Stimulated activated CD8-positive, alpha-beta memory T cell treated with anti-CD3 and anti-CD28 coated beads, Interleukin-7, amount 100 ng/mL, for 24 hours (primary cell): ENCODE data around the gene MACROD1.

Source experiments
- DNase-seq: peaks from one replicate; pipeline ENCODE4 v3.0.0-alpha.2; 2020; ENCODE audit warnings: low read depth

Gene MACROD1

DNA sequence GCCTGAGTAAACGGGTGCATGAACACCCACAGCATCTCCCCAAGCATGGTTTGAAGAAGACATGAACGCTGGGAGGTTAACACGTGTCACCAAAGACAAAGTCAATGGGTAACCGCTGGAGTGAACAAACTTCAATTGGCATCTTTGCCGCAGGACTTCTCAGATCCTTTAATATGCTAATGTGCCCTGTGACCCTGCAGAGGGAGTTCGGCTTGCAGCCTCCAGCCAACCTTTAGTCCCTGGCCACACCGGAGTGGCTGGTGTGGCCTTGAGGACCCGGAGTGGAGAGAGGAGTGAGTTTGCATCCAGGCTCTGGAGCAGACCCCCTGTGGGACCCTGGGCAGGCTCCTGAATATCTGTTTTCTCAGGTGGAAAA lies 73.2 kb downstream of the MACROD1 start:
- no peak for DNase-seq

DNA sequence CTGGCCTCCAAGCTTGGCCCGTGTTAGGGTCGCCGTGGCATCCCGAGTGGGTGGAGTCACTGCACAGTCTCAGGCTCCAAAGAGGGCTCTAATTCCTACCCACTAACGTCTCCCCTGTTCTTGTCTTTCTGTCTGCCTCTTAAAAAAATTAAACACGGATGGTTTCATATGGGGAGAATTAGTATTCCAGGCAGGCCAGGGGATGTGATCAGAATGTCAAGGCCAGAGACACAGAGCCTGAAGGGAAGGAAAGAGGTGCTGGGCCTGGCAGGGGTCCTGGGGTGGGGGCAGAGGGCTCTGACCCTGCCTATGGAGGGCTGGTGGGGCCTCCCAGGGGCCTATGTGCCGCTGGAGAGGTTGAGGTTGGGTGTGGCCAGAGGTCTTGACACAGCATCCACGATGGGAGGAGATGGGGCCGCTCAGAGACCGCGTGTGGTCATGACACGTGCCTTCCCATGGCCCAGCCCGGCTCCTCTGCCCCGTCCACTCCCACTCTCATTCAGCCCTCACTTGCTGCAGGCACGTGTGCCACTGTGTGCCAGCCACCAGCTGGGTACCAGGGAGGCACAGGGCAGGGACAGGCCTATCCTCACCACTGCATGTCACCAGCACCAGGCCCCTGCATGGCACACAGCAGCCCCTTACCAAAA lies 73.7 kb downstream of the MACROD1 start:
- DNase-seq = no peak

DNA sequence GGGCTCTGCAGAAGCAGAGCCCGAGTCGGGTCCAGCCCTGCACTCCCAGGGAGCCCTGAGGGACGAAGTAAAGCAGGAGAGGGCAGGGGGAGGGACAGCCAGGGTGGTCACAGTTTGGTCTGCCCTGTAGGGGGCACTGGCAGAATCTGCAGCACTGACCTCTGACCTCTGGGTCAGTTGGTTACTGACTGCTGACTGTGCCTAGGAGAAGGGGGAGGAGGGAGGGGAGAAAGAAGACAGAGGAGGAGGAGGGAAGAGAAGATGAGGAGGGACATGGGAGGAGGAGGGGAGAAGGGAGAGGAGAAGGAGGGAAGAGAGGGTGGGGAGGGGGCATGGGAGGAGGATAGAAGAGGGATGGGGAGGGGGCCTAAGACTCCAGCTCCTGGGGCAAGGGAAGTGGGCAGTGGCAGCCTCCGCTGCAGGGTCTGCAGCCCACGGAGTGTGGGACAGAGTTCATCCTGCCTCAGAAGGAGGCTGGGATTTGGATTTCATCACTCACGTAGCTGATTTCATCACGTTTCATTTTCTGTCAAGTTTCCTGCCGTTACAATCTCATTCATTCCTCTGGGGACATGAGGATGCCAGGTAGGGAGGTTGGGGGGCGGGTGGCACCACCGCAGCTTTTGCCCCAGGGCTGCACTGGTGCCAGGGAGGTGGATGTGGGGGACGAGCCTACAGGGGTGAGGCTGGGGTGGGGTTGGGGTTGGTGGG lies 75.0 kb downstream of the MACROD1 start:
- DNase-seq = no peak

DNA sequence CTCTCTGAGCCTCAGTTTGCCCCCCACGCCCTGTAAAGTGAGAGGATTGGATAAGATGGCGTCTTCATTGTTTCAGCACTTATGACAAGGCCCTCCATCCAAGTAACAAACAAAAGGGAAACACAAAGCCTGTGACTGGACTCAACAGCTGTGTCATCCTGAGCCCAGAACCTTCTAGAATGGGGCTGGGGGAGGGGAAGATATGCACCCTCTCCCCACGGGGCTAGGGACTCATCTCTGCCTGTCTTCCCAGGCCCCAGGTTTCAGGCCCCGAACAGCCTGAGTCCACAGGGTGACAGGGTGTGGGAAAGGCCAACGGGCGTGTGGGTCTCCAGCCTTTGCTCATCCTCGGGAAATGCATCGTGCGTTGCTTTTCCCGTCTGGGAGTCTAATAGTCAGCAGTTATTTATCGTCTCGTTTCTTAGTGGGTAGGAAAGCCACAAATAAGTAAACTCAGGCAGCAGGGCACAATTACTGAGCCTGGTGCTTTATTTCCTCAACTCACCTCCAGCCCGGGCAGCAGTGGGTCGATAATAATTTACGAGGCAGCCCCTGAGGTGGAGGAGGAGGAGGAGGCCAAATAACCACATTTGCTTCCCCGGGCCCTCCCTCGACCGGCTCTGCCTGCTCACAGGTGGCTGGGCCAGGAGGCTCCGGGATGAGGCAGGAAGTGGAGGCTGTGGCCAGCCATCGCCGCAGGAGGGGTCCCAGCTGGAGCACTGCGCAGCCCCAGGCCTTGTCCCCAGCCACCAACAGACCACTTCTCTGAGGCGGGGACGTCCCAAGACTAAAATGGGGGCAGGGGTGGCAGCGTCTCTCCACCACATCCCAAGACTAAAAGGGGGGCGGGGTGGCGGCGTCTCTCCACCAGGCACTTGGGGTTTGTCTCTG lies 75.8 kb downstream of the MACROD1 start:
- no peak for DNase-seq

DNA sequence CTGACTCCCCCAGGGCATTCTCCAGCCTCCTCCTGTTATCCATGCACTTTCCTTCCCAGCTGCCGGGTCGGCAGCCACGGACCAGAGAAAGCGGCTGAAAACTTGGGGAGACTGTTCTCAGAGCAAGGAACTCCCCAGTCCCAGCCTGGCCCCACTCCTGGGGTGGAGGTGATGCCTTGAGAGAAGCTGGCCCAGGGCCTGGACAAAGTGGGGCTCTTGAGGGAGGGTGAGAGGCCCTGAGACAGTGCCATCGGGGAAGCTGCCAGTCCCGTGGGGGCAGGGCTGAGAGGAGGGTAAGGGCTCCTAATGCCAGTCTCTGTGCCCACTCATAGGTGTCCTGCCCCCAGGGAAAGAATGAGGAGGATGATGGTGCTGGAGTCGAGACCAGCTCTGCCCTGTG lies 76.4 kb downstream of the MACROD1 start:
- no peak for DNase-seq

DNA sequence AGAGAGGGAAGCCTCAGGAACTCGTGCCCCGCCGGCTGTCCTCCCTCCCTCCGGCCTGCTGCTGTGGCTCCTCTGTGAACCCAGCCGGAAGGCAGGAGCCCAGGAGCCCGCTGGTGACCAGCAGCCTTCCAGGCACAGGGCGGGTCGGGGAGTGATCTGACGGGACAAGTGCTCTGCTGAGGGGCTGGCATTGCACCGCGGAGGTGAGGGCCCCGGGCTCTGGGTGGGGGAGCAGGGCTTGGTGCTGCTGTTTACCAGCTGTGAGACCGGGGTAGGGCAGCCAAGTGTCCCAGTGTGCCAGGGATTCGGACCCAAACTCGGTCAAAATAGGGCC lies 76.9 kb downstream of the MACROD1 start:
- DNase-seq = no peak

DNA sequence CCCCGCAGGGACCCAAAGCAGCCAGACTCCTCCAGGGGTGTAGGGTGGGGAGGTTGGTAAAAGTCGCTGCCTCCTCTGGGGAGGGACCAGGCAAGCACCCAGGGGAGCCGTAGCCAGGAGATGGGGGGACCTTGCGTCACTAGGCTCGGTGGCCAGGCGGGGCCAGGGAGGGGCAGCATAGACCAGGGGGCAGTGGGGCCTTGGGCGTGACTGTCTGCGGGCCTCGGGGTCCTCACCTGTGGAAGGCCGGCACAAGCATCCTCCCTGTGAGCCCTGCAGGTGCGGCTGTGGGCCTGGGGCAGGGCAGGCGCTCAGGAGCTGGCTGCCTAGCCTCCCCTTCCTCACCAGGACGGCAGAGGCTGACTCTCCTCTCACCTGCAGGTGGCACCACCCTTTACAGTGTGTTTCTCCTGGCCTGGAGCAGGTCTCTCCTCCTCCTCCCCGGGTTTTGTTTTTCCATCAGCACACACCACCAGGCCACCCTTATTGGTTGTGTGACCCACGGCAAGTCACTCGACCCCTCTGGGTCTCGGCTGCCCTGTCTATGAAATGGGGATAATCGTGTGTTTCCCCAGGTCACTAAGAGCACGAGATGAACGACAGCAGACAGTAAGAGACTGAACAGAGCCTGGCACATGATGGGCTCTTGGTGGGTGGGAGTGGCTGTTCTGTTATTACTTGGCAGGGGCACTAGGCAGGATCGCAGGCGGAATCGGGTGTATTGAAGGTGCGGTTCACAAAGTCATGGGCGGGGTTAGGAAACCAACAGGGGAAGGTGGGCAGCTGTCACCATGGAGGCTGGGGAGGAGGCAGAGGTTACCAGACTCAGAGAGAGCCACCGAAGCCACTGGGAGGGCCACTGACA lies 77.5 kb downstream of the MACROD1 start:
- no peak for DNase-seq

DNA sequence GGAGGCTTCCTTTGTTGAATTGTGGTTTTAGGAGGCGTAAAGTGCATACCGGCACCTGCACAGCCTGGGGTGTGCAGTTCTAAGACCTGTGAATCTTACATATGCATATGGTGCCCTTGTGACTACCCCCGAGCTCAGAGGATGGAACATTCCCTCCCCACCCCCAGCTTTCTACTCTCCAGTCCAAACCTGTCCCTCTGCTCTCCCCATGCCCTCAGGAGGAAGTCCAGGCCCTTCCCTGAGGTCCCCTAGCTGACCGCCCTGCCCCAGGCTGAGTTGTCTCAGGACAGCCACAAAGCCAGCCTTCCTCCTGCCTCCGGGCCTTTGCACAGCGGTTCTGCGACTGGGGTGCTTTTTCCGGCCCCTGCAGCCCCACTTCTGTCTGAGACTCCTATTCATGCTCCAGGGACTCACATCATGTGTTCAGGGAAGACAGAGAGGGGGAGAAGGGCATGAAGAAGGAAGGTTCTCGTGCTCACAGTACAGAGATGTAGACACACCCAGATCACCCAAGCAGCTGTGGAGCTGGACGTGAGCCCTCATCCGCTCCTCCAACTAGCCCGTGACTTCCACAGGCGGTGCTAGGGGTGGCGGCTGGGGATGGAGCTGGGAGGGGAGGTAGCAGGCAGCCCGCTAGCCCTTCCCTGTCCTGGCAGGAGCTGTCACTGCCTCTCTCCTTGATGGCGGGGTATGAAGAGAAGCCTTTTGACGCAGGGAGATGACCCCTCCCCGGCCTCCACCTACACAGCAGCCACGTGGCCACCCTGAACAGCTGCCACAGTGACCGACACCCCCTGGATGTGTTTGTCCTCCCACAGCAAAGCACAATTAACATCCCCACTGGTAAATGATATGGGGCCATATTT lies 79.4 kb downstream of the MACROD1 start:
- DNase-seq = no peak

DNA sequence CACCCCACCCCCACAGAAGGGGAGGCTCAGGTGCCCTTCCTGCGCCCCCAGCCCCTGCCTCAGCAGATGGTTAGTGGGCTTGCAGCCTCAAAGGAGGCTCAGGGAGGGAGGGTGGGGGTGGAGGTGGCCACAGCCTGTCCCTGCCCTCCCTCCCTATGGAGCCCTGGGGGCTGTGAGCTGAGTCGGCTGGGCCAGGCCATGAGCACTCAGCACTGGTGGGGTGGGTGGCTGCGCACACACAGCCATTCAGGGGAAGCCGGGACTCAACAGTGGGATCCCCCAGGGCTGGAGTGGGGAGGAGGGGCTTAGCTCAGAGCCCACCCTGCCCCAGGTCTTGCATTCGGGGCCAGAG lies 80.0 kb downstream of the MACROD1 start:
- DNase-seq = no peak

DNA sequence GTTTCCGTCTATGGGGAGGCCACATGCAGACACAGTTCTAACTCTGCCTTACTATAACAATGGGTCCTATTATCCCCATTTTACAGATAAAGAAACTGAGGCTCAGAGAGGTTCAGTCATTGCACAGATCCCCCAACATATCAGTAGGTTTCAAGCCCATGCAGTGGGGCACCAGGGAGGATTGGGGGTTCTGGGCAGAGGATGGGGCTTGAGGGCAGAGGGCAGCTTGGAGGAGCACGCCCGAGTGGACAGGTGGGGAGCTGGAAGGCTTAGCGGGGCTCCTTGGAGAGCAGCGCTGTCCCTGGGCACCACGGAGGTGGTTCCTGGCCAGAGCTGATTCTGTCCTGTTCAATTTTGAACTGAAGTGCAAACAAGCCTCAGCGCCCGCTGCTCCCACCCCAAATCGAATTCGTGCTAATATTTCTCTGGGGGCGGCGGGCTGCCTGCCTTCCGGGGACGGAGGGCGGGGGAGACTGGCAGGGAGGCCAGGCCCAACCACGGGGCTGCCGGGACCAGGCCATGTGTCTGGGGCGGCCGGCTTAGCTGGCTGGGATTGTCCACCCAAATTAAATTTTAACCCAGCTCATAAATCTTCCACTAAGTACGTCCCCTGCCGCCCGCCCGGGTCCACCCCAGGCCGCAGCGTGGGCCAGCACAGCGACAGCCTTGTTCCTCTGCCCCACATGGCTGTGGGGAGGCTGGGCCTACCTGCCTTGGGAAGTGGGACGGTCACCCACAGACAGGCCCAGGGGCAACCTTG lies 80.8 kb downstream of the MACROD1 start:
- no peak for DNase-seq

DNA sequence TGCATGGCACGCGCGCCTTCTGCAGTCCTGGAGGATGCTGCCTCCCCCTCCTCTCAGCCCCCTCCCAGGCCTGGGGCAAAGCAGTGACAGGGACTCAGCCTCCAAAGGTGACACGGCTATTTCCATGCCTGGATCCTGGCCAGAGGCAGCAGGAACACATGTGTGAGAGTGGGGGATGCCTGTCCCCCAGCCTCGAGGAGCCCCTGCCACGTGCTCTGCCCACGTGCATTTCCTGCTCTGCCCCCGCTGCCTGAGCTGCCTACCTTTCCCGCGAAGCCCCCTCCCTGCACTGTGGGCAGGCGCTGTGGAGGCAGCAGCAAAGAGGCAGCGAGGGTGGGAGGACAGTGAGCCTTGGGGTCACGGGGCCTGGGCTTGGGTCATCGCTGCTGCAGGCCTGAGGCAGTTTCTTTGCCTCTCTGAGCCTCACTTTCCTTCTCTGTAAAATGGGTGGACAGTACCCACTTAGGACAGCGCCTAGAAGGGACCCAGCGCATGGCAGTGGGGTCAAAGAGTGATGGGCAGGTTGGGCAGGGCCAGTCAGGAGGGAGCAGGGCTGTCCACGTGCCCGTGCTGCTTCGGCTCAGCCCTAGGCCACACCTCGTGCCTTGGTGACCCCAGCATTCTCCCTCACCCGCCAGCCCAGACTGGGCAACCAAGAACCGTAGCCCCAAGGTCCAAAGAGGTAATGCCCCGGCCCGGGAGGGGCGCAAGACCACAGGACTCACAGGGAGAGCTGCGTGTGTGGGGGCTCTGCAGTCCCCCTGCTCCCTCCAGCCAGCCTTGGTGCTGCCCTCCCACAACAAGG lies 81.6 kb downstream of the MACROD1 start:
- no peak for DNase-seq

DNA sequence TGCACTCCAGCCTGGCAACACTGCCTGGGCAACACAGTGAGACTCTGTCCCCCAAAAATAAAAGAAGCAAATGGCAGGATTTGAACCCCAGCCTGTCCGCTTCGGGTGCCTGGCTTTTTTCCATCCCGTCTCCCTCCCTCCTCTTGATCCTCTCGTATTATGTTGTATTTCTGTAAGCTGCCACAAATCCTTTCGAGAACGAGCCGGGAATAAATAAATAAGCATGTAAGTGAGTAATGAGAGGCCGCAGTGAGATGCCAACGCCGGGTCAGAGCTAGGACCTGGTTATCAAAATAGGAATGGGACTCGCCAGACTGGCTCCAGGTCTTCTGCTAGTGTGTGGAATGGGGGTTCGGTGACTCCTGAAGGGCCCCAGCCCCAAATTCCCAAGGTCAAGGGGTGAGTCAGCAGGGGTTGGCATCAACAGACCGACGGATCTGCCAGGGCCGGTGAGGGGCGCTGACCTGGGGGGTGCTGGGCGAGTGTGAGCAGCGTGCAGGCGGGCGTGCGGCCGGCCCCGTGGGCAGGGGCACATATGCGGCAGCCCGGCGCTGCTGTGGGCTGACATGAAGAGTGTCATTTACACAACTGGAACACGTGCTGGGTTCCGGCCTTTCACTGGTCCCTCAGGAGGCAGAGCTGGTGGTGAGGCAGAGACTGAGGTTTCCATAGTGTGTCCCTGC lies 82.4 kb downstream of the MACROD1 start:
- no peak for DNase-seq

DNA sequence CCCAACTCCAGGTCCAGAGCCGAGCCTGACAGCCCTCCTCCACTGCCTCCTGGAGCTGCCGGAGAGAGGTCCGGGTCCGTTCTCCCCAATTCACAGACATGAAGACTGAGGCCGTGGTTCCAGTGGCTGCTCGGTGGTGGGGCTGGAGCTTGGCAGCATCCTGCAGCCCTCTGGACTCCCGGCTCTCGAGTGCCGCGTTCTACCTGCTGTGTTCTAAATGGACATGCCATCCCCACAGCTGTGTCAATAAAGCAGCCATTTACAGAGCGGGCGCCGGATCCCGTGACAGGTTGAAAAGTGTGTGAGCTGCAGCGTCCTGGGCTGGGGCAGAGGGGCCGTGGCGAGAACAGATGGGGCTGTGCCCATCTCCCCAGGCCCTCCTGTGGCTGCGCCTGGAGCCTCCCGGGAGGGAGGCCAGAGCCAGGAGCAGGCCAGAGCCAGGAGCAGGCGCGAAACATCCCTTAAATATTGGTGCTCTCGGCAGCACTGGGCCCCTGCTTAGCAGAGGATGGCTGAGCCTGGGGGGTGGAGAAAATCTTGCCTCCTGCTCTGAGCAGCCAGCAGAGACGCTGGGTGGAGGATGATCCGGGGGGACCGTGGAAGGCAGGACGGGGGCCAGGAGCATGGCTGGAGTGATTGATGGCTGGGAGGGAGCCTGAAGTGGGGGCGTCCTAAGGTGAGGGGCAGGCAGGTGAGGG lies 84.0 kb downstream of the MACROD1 start:
- no peak for DNase-seq

DNA sequence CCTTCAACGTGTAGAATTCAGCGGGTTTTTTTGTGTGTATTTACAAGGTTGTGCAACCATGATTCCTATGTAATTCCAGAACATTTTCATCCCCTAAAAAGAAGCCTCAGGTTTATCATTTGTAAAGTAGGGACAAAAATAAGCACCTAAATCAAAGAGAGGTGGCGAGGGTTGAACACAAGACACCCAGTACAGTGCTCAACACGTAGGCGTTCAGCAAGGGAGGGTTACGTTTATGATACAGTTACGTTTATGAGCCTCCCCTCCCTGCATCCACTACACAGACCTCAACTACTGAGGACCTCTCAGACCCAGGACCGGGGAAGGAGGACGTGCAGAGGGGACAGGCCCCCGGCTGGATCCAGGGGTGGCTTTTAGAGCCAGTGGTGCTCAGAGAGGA lies 85.5 kb downstream of the MACROD1 start:
- no peak for DNase-seq

DNA sequence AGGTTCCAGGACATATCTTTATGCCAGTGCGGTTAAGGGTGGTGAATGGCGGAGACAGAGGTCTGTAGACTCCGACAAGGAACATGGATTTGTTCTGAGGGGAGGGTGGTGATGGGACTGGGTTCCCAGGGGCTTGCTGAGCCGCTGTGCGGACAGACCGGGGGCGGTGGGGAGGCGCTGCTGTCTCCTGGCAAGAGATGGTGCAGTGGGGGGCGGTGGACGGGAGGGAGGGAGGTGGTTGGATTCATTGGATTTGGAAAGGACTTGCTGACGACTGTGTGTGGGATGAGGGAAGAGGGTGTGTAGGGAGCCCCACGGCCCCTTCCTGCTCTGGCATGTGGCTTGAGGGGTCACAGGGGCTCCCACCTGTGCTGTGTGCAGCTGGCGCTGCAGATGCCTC lies 87.0 kb downstream of the MACROD1 start:
- no peak for DNase-seq

DNA sequence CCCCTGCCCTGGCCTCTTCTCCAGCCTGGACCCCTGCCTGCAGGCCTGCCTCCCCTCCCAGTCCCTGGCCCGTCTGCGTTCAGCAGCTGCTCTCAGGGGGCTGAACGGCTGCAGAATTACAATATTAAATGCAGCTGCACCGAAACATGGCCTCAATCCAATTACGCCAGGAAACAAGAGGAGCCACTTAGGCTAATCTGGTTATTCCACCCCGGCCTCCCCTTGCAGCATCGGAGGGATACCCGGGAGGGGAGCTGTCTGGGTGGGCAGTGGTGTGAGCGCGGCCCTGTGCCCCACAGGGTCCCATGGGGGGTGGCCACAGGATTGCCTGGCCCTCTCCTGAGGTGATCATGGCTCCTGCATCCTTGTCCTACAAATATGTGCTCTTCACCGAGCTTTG lies 87.6 kb downstream of the MACROD1 start:
- DNase-seq = no peak

DNA sequence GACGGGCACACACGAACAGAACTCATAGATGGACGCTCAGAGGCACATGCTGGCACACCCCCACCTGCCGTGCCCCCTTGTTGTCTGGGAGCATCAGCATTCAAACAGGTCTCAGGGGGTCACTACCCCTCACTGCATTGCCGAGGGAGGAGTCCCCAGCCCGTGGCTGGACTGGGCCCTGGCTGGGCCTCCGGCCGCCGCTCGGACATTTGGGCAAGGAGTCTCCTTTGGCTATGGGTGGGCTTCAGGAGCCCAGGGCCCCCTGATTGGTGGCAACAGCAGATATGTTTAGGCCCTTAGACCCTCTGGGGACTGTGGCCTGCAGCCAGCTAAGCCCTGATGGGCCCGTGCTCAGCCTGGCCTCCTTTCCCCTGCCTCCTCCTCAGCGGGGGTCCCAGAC lies 88.3 kb downstream of the MACROD1 start:
- no peak for DNase-seq

DNA sequence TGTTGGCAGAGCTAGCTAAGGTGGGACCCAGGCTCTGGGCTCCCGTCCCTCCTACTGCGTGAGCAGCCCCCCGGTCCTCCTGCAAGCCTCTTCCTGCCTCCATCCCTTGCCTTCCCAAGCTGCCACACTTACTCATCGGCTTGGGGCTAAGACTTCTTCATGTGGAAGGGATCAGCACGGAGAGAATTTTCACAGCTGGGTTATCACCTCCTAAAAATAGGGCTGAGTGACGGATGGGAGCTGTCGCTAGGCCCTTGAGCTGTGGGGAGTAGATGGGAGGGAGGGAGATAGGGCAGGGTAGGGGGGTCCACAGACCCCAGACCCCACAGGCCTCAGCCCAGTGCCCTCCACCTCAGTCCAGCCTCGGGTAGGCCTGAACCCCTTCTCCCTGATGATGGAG lies 89.2 kb downstream of the MACROD1 start:
- no peak for DNase-seq

DNA sequence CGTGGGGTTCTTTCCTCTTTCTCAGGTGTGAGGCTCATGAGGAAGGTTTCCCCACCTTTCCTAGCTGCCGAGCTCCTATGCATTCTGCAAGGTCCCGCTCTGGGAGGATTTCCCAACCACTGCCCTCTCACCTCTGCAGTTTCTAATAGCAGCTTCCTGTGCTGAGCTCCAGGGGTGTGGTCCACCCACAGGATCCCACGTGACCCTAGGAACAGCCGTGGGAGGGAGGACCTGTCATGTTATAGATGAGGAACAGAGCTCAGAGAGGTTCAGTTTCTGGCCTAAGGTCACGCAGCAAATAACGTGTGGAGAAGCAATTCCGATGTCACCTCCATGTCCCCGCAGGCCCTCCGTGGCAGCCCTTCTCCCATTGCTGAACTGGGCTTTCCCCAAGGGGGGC lies 91.7 kb downstream of the MACROD1 start:
- DNase-seq = no peak
